H1 (cell line): ENCODE data around the gene PKIB. TPM values are rescaled to one million over a fixed set of nuclear protein-coding genes. Genes with fewer than 3 reads are reported as not detected.
A peak's percentile ranks its signal among the peaks of the same experiment; 100 is the strongest.

Source experiments
- CTCF ChIA-PET: fragments of 300-600 bp; sonication (Branson Sonifier 250); formaldehyde crosslinking; loops from one replicate; lab custom pipeline; 2021; ENCODE audit not compliant: partially characterized antibody; lab: Charles Lee
- POLR2A ChIA-PET: fragments of 300-600 bp; sonication (Branson Sonifier 250); formaldehyde crosslinking; loops from one replicate; lab custom pipeline; 2021; ENCODE audit warnings: inconsistent platforms; ENCODE audit not compliant: partially characterized antibody; lab: Charles Lee
- DNase-seq, 2 experiments: peaks; one replicate each; pipeline versions ENCODE4 v3.0.0 to v3.0.0-alpha.2; 2010 to 2022; ENCODE audit warnings: low spot score in 2 of 2, low read depth in 1 of 2, mixed read lengths in 1 of 2
- FAIRE-seq: peaks from 2 replicates; lab custom pipeline; 2011; peaks lifted over from hg19 to GRCh38; lab: Jason Lieb, UNC
- H2AFZ ChIP-seq: 2 replicates; pipeline ENCODE4 v1.8.1; 2012; ENCODE audit warnings: low read length, inconsistent platforms
- H2AK5ac ChIP-seq: 2 replicates; pipeline ENCODE4 v1.6.1; 2013; ENCODE audit warnings: low read depth, low read length
- H2BK120ac ChIP-seq: replicated peaks from 2 replicates; pipeline ENCODE3; 2013; ENCODE audit warnings: low read depth, low read length, inconsistent platforms
- H2BK12ac ChIP-seq: 2 replicates; pipeline ENCODE4 v1.6.1; 2013; ENCODE audit warnings: low read depth, low read length
- H2BK15ac ChIP-seq: 2 replicates; pipeline ENCODE4 v1.6.1; 2013; ENCODE audit warnings: low read length
- H2BK20ac ChIP-seq: 2 replicates; pipeline ENCODE4 v1.6.1; 2013; ENCODE audit warnings: low read length
- H2BK5ac ChIP-seq: 2 replicates; pipeline ENCODE4 v1.6.1; 2013; ENCODE audit warnings: low read depth, low read length
- H3K14ac ChIP-seq: 2 replicates; pipeline ENCODE4 v1.6.1; 2013; ENCODE audit warnings: inconsistent platforms; ENCODE audit not compliant: insufficient read length
- H3K18ac ChIP-seq: 2 replicates; pipeline ENCODE4 v1.6.1; 2013; ENCODE audit warnings: low read length; ENCODE audit errors: extremely low read depth
- H3K23ac ChIP-seq: 2 replicates; pipeline ENCODE4 v1.6.1; 2013; ENCODE audit warnings: inconsistent platforms; ENCODE audit not compliant: insufficient read length
- H3K23me2 ChIP-seq: 2 replicates; pipeline ENCODE4 v1.6.1; 2013; ENCODE audit warnings: low read depth, low read length
- H3K27ac ChIP-seq: 2 replicates; pipeline ENCODE4 v1.6.1; 2011; ENCODE audit warnings: low read depth, low read length, inconsistent platforms
- H3K27me3 ChIP-seq, 4 experiments: replicated peaks in 1 of 4; 1 replicate in 1 of 4; 2 replicates in 3 of 4; pipeline versions ENCODE4 v1.6.1 to v1.8.1; 2011 to 2013; ENCODE audit warnings: low read length in 3 of 4, mild to moderate bottlenecking in 3 of 4, inconsistent platforms in 2 of 4, mixed read lengths in 2 of 4, moderate library complexity in 1 of 4; ENCODE audit not compliant: control insufficient read depth in 3 of 4, insufficient read depth in 3 of 4; ENCODE audit errors: extremely low read depth in 1 of 4
- H3K36me3 ChIP-seq, 4 experiments: 2 replicates each; pipeline versions ENCODE4 v1.6.1 to v1.8.1; 2011 to 2013; ENCODE audit warnings: mild to moderate bottlenecking in 4 of 4, low read length in 3 of 4, moderate library complexity in 2 of 4, control low read depth in 1 of 4, inconsistent platforms in 1 of 4; ENCODE audit not compliant: insufficient read depth in 4 of 4, control insufficient read depth in 2 of 4
- H3K4ac ChIP-seq: replicated peaks from 2 replicates; pipeline ENCODE3; 2013; ENCODE audit warnings: low read length, low read depth, mixed read lengths, inconsistent platforms; ENCODE audit not compliant: insufficient read length
- H3K4me1 ChIP-seq, 4 experiments: replicated peaks in 1 of 4; 1 replicate in 1 of 4; 2 replicates in 3 of 4; pipeline versions ENCODE4 v1.6.1 to v1.8.1; 2011 to 2013; ENCODE audit warnings: low read length in 3 of 4, inconsistent platforms in 2 of 4, mixed read lengths in 1 of 4; ENCODE audit not compliant: insufficient read depth in 4 of 4, control insufficient read depth in 3 of 4
- H3K4me2 ChIP-seq, 2 experiments: 2 replicates each; pipeline versions ENCODE4 v1.6.1 to v1.8.1; 2011 to 2013; ENCODE audit warnings: low read depth in 2 of 2, low read length in 2 of 2, control low read depth in 1 of 2, inconsistent platforms in 1 of 2, mild to moderate bottlenecking in 1 of 2; ENCODE audit not compliant: insufficient read depth in 1 of 2
- H3K4me3 ChIP-seq, 4 experiments: fragments of 200-600, 300-600 bp in 1 of 4; sonication (generic), shearing (Covaris generic), sonication (Bioruptor Twin) in 1 of 4; 2 replicates each; pipeline versions ENCODE4 v1.5.1 to v1.8.1; 2011 to 2016; ENCODE audit warnings: low read length in 4 of 4, low read depth in 3 of 4, control low read depth in 2 of 4, inconsistent platforms in 2 of 4, mild to moderate bottlenecking in 2 of 4, mixed read lengths in 1 of 4, moderate library complexity in 1 of 4; ENCODE audit not compliant: insufficient read depth in 2 of 4; ENCODE audit errors: extremely low read depth in 1 of 4
- H3K56ac ChIP-seq: replicated peaks from 2 replicates; pipeline ENCODE3; 2013; ENCODE audit warnings: low read depth, mild to moderate bottlenecking, mixed read lengths, low read length, inconsistent platforms; ENCODE audit not compliant: insufficient read length
- H3K79me1 ChIP-seq: 2 replicates; pipeline ENCODE4 v1.6.1; 2013; ENCODE audit warnings: low read depth, low read length, control low read depth
- H3K79me2 ChIP-seq, 2 experiments: 2 replicates each; pipeline versions ENCODE4 v1.6.1 to v1.8.1; 2012 to 2013; ENCODE audit warnings: low read length in 2 of 2, mild to moderate bottlenecking in 2 of 2, inconsistent platforms in 1 of 2; ENCODE audit not compliant: insufficient read depth in 2 of 2, control insufficient read depth in 1 of 2
- H3K9ac ChIP-seq, 4 experiments: replicated peaks in 1 of 4; 1 replicate in 1 of 4; 2 replicates in 3 of 4; pipeline versions ENCODE4 v1.6.1 to v1.8.1; 2011 to 2013; ENCODE audit warnings: low read depth in 3 of 4, low read length in 3 of 4, control low read depth in 2 of 4, mild to moderate bottlenecking in 2 of 4, moderate library complexity in 2 of 4, inconsistent platforms in 1 of 4; ENCODE audit errors: extremely low read depth in 1 of 4
- H3K9me3 ChIP-seq, 2 experiments: 2 replicates each; pipeline versions ENCODE4 v1.6.1 to v1.8.1; 2012 to 2013; ENCODE audit warnings: mild to moderate bottlenecking in 2 of 2, moderate library complexity in 2 of 2, control low read depth in 1 of 2, inconsistent platforms in 1 of 2, low read depth in 1 of 2, low read length in 1 of 2, mixed read lengths in 1 of 2; ENCODE audit not compliant: insufficient read depth in 2 of 2
- H4K20me1 ChIP-seq, 2 experiments: replicated peaks in 1 of 2; 2 replicates each; pipeline versions ENCODE3 to v1.8.1; 2011 to 2013; ENCODE audit warnings: inconsistent platforms in 2 of 2, low read length in 2 of 2, mild to moderate bottlenecking in 1 of 2; ENCODE audit not compliant: insufficient read depth in 2 of 2, control insufficient read depth in 1 of 2
- H4K5ac ChIP-seq: 2 replicates; pipeline ENCODE4 v1.6.1; 2013; ENCODE audit warnings: low read length, low read depth, mixed read lengths, inconsistent platforms; ENCODE audit not compliant: insufficient read length
- H4K8ac ChIP-seq: 2 replicates; pipeline ENCODE4 v1.8.0; 2013; ENCODE audit warnings: mild to moderate bottlenecking, moderate library complexity, low read length, inconsistent platforms; ENCODE audit not compliant: insufficient read depth; ENCODE audit errors: extremely low read depth
- H4K91ac ChIP-seq: replicated peaks from 2 replicates; pipeline ENCODE3; 2013; ENCODE audit warnings: low read length, mixed read lengths, inconsistent platforms; ENCODE audit not compliant: insufficient read length
- CEBPB ChIP-seq: IDR thresholded peaks from 2 replicates; pipeline ENCODE4 v1.6.1; 2012; ENCODE audit warnings: low read depth, low read length
- WGBS, 2 experiments: shearing (Covaris generic) in 1 of 2; methylation state at CpG; one replicate each; pipeline versions ENCODE4 v1.1.6 to v1.1.7; 2013 to 2015; ENCODE audit warnings: low lambda C conversion rate in 2 of 2, mixed read lengths in 2 of 2, inconsistent platforms in 1 of 2, low coverage in 1 of 2, missing lambda C conversion rate in 1 of 2; ENCODE audit not compliant: insufficient replicate concordance in 2 of 2, insufficient coverage in 1 of 2, insufficient read length in 1 of 2; ENCODE audit errors: extremely low coverage in 1 of 2, missing lambda C conversion rate in 1 of 2; 5-methylcytosine and 5-hydroxymethylcytosine counted together
- polyA plus RNA-seq, 7 experiments: library from polyadenylated mRNA; depleted of rRNA in 3 of 7; stranded (reverse) in 5 of 7; unstranded in 2 of 7; fragments of >200 nt in 5 of 7; fragments of 200-250 nt in 2 of 7; gene quantifications; 1 replicate in 5 of 7; 2 replicates in 1 of 7; 4 replicates in 1 of 7; pipeline versions ENCODE4 v1.2.1 to v1.2.3, GENCODE V29; 2011 to 2013; ENCODE audit warnings: missing spikeins in 2 of 7, mixed read lengths in 2 of 7
- total RNA-seq: library from RNA; stranded (reverse); fragmentation: NEBNext Ultra II Directional; extraction: Animal tissue kit (Norgen Biotek cat#: 25700); gene quantifications from 2 replicates; pipeline ENCODE4 v1.2.1, GENCODE V29; 2021
- TF ChIP-seq, protein P1 (sequence below), 3 experiments: IDR thresholded peaks; 1 replicate in 2 of 3; 2 replicates in 1 of 3; pipeline versions ENCODE4 v1.5.1 to v1.6.1; 2011; ENCODE audit warnings: low read length in 3 of 3, mild to moderate bottlenecking in 3 of 3, inconsistent platforms in 2 of 3, low read depth in 1 of 3, moderate library complexity in 1 of 3; ENCODE audit not compliant: insufficient read depth in 1 of 3; ENCODE audit errors: control extremely low read depth in 1 of 3

PKIB gene
- total and polyA plus RNA-seq, 2 of the 8 experiments (the other 6 are each of a cell fraction or from before 2014, with no cell fraction given): 13.5 to 73.3 TPM

DNA sequence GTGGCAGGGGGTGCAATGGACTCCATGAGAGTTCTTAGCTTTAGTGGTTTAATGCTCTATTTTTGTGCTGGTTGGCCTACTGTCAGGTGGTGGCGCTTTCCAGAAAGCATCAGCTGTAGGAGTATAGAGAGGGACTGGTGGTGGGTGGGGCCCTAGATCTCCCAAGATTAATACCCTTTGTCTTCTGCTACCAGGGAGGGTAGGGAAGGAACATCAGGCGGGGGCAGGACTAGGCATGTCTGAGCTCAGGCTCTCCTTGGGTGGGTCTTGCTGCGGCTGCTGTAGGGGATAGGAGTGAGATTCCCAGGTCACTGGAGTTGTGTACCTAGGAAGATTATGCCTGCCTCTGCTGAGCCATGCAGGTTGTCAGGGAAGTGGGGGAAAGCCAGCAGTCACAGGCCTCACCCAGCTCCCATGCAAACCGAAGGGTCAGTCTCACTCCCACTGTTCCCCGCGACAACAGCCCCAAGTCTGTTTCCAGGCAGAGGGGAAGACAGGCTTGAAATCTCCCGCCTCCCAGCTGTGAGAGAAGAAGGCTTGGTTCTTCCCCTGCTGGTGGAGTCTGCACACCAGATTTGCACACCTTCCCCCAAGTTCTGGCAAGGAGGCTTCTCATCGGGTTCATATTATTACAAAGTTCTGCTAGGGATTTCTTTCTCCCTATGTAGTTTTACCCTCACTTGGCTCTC, 46.7 kb upstream of the PKIB start:
- Histone ChIP-seq H3K4me2 (no peak overlapping the region), H3K27ac (no peak overlapping the region), H2AK5ac (no peak overlapping the region)
- POLR2A ChIA-PET: no interaction called here
- no peak for DNase-seq
- TF ChIP-seq CEBPB: no peak
- TF ChIP-seq, protein P1, sequence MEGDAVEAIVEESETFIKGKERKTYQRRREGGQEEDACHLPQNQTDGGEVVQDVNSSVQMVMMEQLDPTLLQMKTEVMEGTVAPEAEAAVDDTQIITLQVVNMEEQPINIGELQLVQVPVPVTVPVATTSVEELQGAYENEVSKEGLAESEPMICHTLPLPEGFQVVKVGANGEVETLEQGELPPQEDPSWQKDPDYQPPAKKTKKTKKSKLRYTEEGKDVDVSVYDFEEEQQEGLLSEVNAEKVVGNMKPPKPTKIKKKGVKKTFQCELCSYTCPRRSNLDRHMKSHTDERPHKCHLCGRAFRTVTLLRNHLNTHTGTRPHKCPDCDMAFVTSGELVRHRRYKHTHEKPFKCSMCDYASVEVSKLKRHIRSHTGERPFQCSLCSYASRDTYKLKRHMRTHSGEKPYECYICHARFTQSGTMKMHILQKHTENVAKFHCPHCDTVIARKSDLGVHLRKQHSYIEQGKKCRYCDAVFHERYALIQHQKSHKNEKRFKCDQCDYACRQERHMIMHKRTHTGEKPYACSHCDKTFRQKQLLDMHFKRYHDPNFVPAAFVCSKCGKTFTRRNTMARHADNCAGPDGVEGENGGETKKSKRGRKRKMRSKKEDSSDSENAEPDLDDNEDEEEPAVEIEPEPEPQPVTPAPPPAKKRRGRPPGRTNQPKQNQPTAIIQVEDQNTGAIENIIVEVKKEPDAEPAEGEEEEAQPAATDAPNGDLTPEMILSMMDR (IDR thresholded peaks at IDR 0.05; ENCODE audit: control extremely low read depth in 1 of 3, insufficient read depth in 1 of 3, low read depth in 1 of 3, low read length in 3 of 3): peak in 1 of 3 experiments; percentile 6; a peak in 1 of 4 replicates
- TF ChIP-seq, all 59 proteins: peak for 1
- Histone ChIP-seq H3K79me2 (peaks cover 0 to 3% of the 10 kb centered on the region in 2 experiments; a peak in 2 of 4 replicates), H3K27me3 (no peaks in the 10 kb centered on the region), H3K79me1 (no peaks in the 10 kb centered on the region), H3K4me3 (no peak overlapping the region), H3K9ac (no peak overlapping the region), H2BK15ac (no peak overlapping the region), H2BK120ac (no peak overlapping the region), H2BK20ac (no peak overlapping the region), H3K18ac (no peak overlapping the region), H4K8ac (no peak overlapping the region), H3K9me3 (no peaks in the 10 kb centered on the region), H3K23me2 (no peaks in the 10 kb centered on the region), H3K56ac (no peak overlapping the region), H2BK12ac (no peak overlapping the region), H3K4ac (no peak overlapping the region), H4K91ac (no peak overlapping the region), H3K14ac (no peak overlapping the region), H4K20me1 (no peaks in the 10 kb centered on the region), H2BK5ac (no peak overlapping the region), H3K36me3 (peaks cover 0 to 4% (median 0%) of the 10 kb centered on the region in 4 experiments; a peak in 1 of 8 replicates), H3K23ac (no peak overlapping the region), H3K4me1 (peaks cover 0 to 5% (median 2%) of the 10 kb centered on the region in 4 experiments; a peak in 1 of 7 replicates), H4K5ac (no peak overlapping the region), H2AFZ (0 out of 2 replicates have a peak overlapping the region, but pooled peaks have one; percentile 21)
- CTCF ChIA-PET: interaction anchor here (0.6 to 1.9 kb wide), 8 partner anchors 9 to 1603 kb away, joined by 3 to 6 read pairs (median 3); no protein-coding TSS in a partner anchor
- no peak for FAIRE-seq
- WGBS, 2 experiments: 87% methylated on average over 8 of the region's 8 CpGs; no CpG with 5 or more reads in 1 of the 2 experiments
